Measurements from ENCODE around the gene PRDX5. TPM values are rescaled to one million over a fixed set of nuclear protein-coding genes. Genes with fewer than 3 reads are reported as not detected.
"Not testable (repeated sequence)": the region's sequence is repeated elsewhere in the genome, so short reads cannot be mapped to it uniquely, and the experiment has no call there.

Gene PRDX5
- total RNA-seq, 1 experiment from 2014 or later = 240 TPM

DNA sequence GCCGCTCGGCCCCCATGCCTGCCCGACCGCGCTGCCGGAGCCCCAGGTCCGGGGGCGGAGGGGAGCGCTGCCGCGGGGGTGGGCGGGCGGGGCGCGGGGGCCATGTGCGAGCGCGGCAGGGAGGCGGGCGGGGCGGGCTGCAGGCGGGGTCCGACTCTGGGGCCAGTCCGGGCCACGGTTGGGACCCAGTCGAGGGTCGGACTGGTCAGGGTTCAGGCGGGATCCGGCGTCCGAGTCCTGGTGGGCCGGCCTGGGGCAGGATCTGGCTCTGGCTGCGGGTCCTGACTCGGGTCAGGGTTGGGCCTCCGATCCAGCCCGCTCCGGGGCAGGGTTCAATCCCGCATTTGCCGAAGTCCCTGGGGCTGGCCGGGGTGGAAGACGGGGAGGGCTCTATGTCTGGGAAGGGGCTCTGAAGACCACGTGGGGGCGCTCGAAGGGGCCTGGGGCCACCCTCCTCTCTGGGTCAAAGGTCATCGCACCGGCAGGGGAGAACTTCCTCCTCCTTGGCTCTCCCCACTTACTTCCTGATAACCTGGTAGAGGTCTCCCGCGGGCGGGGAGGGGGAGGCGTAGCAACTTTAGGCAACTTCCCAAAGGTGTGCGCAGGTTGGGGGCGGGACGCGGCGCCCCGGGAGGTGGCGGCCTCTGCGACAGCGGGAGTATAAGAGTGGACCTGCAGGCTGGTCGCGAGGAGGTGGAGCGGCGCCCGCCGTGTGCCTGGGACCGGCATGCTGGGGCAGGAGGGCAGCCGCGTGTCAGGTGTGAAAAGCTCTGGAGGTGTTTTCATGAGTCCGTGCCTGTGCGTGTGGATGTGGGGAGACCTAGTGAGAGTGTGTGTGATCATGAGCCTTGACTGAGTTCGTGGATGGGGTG, 12.0 kb upstream of the PRDX5 start:
- peak; percentile 63 for DNase-seq (ENCODE audit: low read depth)

DNA sequence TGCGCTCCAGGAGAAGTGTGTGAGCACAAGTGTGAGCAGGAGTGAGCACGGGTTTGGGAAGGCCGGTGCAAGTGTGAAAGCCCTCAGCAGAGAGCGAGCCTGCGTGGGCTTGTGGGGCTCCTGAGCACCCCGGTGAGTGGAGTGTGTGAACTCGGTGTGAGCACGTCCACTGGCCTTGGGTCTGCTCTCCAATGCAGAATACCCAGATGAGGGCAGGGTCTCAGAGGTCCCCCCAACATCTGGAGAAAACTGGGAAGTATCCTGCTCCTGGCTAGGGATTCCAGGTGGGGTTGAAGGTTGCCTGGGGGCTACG, 11.4 kb upstream of the PRDX5 start:
- no peak for DNase-seq (ENCODE audit: low read depth)

DNA sequence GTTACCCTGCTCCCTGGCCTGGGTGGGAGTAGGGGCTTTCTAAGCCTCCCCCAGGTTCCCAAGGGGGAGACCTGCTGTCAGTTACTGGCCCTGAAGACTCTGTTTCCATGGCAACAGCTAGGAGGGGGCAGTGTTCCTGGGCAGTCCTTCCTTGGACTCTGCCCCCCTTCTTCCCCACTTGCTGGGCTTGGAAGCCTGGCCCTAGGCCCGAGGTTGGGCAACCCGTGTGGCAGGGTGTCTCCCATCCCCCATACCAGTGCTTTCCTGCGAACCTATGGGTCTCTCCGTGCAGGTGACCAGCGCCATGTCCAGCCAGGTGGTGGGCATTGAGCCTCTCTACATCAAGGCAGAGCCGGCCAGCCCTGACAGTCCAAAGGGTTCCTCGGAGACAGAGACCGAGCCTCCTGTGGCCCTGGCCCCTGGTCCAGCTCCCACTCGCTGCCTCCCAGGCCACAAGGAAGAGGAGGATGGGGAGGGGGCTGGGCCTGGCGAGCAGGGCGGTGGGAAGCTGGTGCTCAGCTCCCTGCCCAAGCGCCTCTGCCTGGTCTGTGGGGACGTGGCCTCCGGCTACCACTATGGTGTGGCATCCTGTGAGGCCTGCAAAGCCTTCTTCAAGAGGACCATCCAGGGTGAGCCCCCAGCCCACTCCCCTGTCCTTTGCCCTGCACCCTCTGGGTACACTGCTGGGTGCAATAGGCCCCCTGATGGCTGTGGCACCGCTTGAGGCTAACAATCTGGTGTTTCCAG, 10.9 kb upstream of the PRDX5 start:
- peak; percentile 35 for DNase-seq (ENCODE audit: low read depth)

DNA sequence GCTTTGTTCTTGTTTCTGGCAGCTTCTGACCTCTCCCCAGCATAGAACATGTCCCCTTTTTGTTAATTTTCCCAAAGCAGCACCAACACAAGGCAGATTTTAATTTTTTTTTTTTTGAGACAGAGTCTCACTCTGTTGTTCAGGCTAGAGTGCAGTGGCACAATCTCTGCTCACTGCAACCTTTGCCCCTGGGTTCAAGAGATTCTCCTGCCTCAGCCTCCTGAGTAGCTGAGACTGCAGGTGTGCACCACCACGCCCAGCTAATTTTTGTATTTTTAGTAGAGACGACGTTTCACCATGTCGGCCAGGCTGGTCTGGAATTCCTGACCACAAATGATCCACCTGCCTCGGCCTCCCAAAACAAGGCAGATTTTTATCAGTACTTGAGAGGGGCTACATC, 10.1 kb upstream of the PRDX5 start:
- DNase-seq (ENCODE audit: low read depth) = not testable (repeated sequence)

DNA sequence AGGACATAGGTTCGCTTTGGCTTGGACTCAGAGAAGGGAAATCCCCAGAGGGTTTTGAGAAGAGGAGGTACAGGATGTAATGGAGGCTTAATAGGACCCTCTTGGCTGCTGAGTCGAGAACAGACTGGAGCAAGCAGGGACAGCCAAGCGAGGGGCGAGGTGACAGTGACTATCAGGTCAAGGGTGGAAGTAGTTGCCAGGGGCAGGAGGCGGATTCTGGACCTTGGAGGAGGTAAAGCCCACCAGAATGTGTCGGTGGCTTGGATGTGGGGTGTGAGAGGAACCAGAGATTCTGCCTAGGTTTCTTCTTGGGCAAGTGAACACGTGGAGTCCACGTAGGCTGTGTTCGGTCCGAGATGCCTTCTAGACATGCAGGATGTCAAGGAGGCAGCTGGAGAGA, 5.0 kb upstream of the PRDX5 start:
- no peak for DNase-seq (ENCODE audit: low read depth)

DNA sequence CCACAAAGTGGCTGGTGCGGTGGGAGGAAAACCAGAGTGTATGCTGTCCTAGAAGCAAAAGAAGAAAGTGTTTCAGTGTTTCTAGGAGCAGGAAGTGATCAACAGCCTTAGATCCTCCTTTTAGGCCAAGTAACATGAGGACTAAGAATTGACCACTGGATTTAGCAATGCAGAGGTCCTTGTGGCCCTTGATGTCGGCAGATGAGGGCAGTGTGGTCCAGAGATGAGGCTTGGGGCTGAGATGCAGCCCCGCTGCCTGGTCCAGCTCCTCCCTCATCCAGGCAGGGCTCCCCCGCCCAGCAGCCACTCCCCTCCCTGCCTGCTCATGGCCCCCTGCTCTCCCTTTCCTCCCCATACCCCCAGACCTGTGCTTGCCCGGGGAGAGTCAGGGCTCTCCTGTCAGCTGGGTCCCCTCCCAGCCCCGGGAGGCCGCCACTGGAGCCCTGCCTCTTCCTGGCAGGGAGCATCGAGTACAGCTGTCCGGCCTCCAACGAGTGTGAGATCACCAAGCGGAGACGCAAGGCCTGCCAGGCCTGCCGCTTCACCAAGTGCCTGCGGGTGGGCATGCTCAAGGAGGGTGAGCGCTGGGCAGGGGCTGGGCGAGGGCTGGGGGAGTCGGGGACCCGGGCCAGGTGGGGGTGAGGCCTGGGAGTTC, 4.3 kb upstream of the PRDX5 start:
- peak; percentile 54 for DNase-seq (ENCODE audit: low read depth)

DNA sequence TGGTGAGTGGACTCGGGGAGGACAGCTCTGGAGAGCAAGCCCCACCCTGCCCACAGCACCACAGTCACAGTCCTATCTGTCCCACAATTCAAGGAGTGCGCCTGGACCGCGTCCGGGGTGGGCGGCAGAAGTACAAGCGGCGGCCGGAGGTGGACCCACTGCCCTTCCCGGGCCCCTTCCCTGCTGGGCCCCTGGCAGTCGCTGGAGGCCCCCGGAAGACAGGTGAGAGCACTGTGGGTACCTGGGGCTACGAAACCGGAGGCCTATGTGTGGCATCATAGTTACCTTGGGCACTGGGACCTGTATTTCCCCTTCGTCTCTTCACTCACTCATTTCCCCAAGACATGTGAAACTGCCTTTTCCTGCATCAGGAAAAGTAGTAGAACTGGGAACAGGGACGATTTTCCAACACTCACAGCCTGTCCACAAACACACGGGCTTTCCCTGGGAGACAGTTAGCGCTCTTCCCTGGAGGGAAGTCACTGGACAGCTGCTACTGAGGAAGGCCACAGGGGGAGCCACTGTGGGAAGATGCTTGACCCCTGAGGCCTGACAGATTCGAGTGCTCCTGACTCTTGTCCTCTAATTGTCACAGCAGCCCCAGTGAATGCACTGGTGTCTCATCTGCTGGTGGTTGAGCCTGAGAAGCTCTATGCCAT, 3.6 kb upstream of the PRDX5 start:
- peak; percentile 38 for DNase-seq (ENCODE audit: low read depth)

DNA sequence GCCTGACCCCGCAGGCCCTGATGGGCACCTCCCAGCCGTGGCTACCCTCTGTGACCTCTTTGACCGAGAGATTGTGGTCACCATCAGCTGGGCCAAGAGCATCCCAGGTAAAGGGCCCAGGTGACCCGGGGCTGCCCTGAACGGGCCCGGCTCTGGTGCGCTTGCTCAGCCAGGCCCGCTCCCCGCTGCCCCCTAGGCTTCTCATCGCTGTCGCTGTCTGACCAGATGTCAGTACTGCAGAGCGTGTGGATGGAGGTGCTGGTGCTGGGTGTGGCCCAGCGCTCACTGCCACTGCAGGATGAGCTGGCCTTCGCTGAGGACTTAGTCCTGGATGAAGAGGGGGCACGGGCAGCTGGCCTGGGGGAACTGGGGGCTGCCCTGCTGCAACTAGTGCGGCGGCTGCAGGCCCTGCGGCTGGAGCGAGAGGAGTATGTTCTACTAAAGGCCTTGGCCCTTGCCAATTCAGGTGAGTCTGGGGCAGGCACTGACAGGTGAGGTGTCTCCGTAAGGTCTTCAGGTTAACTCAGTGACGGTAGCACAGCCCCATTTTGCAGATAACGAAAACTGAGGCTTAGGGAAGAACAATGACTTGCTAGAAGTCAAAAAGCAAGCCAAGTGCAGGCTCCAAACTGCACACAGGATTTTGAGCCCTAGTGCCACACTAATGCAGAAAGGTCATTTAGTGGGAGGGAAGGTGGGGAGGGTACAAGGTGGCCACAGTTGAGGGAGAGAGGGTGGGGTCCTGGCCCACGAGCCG, 2.9 kb upstream of the PRDX5 start:
- DNase-seq (ENCODE audit: low read depth) = no peak

DNA sequence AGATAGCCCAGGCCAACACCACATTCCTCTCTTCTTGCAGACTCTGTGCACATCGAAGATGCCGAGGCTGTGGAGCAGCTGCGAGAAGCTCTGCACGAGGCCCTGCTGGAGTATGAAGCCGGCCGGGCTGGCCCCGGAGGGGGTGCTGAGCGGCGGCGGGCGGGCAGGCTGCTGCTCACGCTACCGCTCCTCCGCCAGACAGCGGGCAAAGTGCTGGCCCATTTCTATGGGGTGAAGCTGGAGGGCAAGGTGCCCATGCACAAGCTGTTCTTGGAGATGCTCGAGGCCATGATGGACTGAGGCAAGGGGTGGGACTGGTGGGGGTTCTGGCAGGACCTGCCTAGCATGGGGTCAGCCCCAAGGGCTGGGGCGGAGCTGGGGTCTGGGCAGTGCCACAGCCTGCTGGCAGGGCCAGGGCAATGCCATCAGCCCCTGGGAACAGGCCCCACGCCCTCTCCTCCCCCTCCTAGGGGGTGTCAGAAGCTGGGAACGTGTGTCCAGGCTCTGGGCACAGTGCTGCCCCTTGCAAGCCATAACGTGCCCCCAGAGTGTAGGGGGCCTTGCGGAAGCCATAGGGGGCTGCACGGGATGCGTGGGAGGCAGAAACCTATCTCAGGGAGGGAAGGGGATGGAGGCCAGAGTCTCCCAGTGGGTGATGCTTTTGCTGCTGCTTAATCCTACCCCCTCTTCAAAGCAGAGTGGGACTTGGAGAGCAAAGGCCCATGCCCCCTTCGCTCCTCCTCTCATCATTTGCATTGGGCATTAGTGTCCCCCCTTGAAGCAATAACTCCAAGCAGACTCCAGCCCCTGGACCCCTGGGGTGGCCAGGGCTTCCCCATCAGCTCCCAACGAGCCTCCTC, 2.0 kb upstream of the PRDX5 start:
- DNase-seq (ENCODE audit: low read depth) = not testable (repeated sequence)

DNA sequence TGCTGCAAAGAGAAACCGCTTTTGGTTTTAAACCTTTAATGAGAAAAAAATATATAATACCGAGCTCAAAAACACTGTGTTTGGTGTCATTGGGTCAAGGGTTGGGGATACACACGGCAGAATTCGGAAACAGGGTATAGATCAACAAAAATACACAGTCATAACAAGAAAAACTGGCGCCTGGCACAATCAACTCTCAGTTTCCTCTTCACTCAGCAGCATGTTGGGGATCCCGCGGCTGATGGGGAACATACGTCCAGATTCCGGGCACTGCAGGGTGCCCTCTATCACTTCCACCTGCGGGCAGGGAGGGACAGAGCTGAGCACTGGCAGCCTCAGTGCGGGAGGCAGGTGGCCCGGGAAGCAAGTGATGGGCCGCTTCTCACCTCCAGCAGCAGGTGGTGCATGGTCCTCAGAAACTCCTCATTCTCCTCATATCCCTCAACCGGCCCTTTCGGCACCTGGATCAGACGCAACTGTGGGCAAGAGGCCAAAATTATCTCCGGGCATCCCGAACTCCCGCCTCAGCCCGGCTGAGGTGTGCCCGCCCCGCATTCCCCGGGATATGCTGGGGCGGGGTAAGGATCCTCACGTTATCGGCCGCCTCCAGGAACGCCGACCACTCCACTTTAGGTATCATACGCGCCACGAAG, 1.1 kb upstream of the PRDX5 start:
- no peak for DNase-seq (ENCODE audit: low read depth)

DNA sequence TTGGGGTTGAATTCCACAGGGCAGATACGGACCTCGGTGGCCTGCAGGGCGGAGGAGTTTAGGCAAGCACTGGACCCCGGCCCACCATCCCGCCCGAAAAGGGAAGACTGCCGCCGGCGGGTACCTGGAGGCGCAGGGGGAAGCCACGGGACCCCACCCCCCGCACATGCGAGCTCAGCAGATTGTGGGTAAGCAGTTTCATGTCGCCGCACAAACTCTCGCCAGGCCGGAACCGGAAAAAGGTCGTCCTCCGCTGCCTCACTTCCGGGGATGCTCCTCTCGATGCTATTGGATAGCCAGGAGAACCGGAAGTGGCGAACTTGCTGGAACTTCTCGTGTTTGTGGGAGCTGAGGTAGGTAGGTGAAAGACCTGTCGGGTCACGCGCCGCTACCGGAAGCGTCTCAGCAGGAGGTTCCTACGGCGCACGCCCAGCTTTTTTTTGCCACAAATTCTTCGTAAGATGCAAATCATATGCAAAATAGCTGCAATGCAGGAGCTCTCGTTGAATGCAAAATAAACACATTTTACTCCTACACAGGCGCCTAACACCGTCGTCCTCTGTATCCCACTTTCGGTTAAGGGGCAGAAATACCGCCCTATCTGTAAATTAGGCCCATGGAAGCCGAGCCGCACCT, 478 bp upstream of the PRDX5 start, which contains the start of gene TRMT112:
TRMT112 (minus strand) TSS at position 235 of the 636 bp plus-strand sequence; CDS start at position 202, 33 bp downstream.
- peak; percentile 94 for DNase-seq (ENCODE audit: low read depth)

DNA sequence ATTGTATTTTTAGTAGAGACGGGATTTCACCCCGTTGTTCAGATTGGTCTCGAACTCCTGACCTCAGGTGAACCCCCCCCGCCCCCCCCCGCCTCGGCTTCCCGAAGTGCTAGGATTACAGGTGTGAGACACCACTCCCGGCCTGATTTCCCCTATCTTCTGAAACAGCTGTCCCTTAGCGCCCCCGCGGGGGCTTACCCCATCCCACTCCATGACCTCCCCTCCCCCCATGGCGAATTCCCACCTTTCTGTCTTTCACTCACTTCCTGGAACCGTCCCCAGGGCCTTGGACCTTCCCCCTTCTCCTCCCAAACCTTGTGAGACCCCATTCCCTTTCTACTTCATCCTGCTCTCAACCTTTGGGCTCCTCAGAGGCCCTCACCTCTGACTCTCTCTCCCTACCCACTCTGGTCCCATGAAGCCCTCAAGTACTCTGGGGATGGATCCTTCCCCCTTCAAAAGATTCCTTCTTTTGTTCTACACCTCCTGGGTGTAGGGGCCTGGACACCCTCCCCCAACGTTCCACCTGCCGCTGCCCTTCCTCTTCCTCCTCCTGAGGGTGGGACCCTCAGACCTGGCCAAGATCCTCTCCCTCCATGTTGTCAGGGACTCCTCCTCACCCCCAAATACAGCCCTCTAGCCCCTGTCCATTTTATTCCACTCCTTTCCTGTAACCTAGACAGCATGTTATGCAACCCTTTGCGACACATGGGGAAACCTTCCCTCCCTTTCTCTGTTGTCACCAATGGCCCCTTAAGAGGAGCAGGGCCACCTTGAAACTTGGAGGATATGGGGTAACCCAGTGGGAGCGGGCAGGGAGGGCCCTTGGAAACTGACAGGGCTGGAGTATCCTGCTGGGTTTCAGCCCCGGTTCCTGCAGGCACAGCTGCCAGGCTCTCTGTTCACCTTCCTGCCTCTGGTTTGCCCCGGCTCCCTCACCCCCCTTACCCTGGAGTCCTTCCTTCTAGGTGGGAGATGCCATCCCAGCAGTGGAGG, 1.1 kb downstream of the PRDX5 start:
- DNase-seq (ENCODE audit: low read depth) = no peak

DNA sequence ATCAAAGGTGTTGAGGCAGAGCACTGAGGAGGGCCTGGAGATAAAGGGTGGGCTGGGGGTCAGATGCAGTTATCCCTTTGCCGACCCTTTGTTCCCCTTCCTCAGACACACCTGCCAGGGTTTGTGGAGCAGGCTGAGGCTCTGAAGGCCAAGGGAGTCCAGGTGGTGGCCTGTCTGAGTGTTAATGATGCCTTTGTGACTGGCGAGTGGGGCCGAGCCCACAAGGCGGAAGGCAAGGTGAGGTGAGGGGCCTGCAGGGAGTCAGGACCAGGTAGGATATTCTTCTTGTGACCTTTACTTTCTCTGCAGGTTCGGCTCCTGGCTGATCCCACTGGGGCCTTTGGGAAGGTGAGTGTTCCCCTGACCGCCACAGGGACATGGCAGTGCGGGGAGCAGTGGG, 2.6 kb downstream of the PRDX5 start:
- DNase-seq (ENCODE audit: low read depth) = no peak

DNA sequence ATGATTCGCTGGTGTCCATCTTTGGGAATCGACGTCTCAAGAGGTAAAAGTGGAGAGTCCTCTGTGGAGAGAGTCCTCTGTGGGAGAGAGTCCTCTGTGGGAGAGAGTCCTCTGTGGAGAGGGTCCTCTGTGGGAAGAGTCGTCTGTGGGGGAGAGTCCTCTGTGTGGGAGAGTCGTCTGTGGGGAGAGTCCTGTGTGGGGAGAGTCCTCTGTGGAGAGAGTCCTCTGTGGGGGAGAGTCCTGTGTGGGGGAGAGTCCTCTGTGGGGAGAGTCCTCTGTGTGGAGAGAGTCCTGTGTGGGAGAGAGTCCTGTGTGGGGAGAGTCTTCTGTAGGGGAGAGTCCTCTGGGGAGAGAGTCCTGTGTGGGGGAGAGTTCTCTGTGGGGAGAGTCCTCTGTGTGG, 3.1 kb downstream of the PRDX5 start:
- DNase-seq (ENCODE audit: low read depth) = no peak

DNA sequence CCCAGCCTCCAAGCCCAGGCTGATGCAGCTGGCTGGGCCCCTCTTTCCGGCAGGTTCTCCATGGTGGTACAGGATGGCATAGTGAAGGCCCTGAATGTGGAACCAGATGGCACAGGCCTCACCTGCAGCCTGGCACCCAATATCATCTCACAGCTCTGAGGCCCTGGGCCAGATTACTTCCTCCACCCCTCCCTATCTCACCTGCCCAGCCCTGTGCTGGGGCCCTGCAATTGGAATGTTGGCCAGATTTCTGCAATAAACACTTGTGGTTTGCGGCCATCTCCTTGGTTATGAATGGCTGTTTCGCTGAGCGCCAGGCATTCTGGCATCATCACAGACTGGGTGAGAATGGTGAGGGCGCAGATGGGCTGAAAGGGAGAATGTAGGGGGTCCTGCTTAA, 3.6 kb downstream of the PRDX5 start:
- DNase-seq (ENCODE audit: low read depth) = no peak

DNA sequence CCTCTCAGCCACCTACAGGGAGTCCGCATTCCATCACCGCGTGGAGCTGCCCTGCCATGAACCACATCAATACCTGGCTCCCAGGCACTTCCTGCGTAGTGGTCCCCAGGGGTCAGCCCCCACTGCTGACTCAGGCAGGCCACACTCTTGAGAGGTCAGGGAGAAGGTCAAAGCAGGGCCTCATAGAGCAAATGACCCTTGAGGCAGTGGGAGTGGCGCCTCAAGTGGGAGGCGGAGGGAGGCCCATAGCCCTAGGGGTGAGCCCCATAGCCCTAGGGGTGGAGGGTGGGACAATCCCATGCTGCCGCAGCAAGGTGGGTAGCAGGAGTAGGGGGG, 5.0 kb downstream of the PRDX5 start:
- DNase-seq (ENCODE audit: low read depth) = no peak

DNA sequence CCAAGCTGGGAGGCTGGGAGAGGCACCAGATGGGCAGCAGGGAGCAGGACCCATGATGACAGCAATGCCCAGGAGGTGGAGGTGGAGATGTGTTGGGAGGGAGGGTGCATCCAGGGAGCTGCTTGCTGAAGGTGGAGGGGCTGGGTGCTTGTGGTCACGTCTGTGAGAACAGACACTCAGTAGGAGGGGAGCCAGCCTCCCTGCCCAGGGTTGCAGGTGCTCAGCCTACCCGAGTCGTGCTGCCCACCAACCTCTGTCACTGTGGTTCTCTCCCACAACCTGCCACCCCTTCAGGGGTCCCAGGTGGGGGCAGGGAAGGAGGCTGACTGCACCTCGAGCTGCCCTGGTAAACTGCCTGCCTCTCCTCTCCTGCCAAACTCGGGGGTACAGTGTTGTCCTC, 5.5 kb downstream of the PRDX5 start:
- DNase-seq (ENCODE audit: low read depth) = no peak

DNA sequence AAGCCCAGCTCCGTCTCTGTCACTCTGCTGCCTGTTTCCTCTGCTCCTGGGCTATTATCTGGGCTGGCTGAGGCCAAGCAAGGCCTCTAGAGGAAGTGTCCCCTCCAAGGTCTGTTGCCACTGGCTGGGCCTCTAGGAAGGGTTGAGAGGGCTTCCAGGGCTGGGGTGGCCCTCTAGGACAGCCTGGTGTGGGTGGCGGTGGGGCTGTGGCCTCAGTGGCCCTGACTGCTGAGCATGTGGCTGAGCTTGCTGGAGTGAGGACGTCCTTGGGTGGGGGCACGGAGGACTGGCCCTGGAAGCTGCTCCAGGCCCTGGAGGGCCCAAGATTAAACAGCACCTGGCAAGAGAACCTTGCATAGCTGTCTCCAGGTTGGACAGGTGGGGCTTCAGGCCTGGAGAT, 6.1 kb downstream of the PRDX5 start:
- DNase-seq (ENCODE audit: low read depth) = not testable (repeated sequence)
